ENCODE measurements around the gene PTPRD. TPM values are rescaled to one million over a fixed set of nuclear protein-coding genes. Genes with fewer than 3 reads are reported as not detected.
A peak's percentile ranks its signal among the peaks of the same experiment; 100 is the strongest.

The PTPRD gene
- polyA plus RNA-seq, 3 donors, result 114 to 130 (median 117) TPM

GRCh38 chr9:9862235-9862810 lies 750.5 kb downstream of the PTPRD start:
- no peak for DNase-seq (ENCODE audit: extremely low read depth in 1 of 11, low read depth in 9 of 11, low spot score in 4 of 11)

- no peak for DNase-seq (ENCODE audit: extremely low read depth in 1 of 11, low read depth in 9 of 11, low spot score in 4 of 11)
These were observed 757.4 kb downstream of the PTPRD start for GRCh38 chr9:9855177-9856078.

GRCh38 chr9:9847750-9848149 lies 765.1 kb downstream of the PTPRD start:
- DNase-seq (ENCODE audit: extremely low read depth in 1 of 11, low read depth in 9 of 11, low spot score in 4 of 11), result no peak

DNA sequence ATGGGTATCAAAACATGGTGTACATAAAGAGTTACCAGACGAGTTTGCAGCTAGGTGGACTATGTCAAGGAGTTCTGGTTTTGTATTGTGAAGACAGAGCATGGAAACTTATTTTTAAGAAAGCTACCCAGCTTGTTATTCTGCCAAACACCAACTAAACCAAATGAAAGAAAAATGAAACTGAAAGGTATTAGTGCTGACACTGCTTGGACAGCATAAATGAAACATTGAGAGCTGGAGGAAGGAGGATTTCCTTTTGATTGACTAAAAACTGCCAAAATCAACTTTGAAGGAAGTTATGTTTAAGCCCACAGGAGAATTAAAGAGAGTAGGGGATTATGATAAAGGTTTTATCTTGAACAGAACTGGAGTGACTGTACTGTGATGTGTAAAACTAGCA lies 766.2 kb downstream of the PTPRD start:
- no peak for DNase-seq (ENCODE audit: extremely low read depth in 1 of 11, low read depth in 9 of 11, low spot score in 4 of 11)

DNA sequence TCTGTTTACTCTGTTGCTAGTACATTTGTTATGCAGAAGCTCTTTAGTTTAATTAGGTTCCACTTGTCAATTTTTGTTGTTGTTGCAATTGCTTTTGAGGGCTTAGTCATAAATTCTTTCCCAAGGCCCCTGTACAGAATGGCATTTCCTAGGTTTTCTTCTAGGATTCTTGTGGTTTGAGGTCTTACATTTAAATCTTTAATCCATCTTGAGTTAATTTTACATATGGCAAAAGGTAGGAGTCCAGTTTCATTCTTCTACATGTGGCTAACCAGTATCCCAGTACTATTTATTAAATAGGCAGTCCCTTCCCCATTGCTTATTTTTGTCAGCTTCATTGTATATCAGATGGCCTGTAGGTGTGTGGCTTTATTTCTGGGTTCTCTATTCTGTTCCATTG lies 792.4 kb downstream of the PTPRD start:
- DNase-seq (ENCODE audit: extremely low read depth in 1 of 11, low read depth in 9 of 11, low spot score in 4 of 11), result no peak

DNA sequence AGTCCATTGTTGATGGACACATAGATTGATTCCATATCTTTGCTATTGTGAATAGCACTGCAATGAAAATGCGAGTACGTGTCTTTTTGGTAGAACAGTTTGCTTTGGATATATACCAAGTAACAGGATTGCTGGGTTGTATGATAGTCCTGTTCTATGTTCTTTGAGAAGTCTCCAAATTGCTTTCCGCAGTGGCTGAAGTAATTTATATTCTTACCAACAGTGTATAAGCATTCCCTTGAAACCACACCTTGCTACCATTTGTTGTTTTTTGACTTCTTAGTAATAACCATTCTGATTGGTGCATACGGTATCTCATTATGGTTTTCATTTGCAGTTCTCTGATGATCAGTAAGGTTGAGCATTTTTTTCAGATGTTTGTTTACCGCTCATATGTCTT lies 792.9 kb downstream of the PTPRD start:
- no peak for DNase-seq (ENCODE audit: extremely low read depth in 1 of 11, low read depth in 9 of 11, low spot score in 4 of 11)

GRCh38 chr9:9817176-9817575 lies 795.6 kb downstream of the PTPRD start:
- DNase-seq (ENCODE audit: extremely low read depth in 1 of 11, low read depth in 9 of 11, low spot score in 4 of 11), result no peak

DNA sequence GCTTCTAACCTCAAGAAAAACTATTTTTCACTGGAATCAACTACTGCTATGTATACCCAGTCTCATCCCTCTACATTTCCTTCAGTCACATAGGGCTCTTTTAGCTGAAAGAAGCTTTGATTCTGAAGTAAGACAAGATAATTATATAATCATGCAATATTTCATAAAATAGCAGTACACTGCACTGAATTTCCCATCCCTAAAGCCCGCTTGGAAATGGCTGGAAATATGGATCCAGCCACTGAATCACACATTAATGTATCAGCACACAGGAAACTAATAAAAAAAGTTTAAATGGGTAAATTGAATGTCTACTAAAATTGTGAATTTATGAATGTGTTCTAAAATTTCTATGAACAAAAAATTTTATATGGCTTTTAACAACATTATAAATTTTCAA lies 808.7 kb downstream of the PTPRD start:
- no peak for DNase-seq (ENCODE audit: extremely low read depth in 1 of 11, low read depth in 9 of 11, low spot score in 4 of 11)

GRCh38 chr9:9799287-9799686 lies 813.5 kb downstream of the PTPRD start:
- DNase-seq (ENCODE audit: extremely low read depth in 1 of 11, low read depth in 9 of 11, low spot score in 4 of 11), result no peak

DNA sequence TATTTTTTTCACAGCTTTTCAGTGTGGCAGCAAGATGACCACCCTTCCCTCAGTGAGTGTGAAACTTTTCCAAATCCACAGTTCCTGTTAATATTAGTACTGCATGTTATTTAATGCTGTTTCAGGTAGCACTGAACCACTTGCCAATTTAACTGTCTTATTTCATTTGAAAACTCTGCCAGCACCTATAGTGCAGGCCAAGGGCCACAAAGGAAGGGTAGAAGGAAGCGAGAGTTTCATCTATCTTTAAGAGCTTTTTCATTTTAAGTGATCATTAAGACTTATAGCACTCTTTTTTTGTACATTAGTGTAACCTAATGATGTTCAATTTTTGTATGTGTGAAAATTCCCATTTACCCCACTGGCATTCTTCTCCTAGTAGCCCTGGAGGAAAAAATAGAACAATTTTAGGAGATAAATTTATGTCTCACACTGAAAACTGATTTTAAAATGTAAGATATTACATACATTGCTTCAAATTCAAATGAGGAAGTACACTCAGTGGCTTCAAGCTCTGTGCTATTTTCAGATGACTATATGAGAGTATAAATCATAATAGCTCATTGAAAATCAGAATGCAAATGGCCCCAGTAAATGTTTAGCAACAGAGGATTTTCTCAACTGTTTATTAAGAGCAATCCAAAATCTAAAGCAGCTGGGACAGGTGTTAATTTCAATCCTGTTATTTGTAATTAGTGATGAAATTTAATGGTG lies 820.5 kb downstream of the PTPRD start:
- DNase-seq (ENCODE audit: extremely low read depth in 1 of 11, low read depth in 9 of 11, low spot score in 4 of 11), result no peak

- DNase-seq (ENCODE audit: extremely low read depth in 1 of 11, low read depth in 9 of 11, low spot score in 4 of 11), result peak in 4 of 11 donors; percentile 3 to 14 (median 8)
These were observed 821.2 kb downstream of the PTPRD start for GRCh38 chr9:9791611-9792010.

DNA sequence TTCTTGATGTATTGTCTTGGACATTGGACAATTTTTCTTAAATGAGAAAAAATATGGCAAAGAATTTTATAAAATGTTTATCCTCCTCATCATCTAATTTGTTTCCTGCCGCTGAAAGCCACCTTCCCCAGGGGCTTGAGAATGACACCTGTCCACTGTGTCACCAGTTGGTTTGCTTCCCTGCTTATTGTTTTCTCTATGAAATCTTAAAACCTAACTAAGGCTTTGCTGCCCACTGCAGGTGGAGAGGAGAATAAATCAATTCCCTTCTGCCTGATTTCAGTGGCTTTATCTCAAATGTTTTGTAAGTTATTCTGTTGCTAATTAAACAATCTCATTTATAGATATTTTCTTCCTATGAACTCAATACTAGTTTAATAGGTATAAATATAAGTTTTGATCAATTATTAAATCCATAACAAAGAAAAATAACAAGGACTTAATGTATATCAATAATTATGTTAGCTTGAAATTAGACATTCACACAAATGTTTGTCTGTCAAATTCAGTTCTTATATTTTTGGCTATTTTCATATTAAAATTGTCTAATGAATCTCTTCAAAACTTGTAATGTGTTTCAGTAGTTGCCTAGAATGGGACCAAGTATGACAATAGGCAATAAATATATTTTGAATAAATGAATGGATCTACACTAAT lies 822.5 kb downstream of the PTPRD start:
- peak; percentile 13 to 57 (median 29) for DNase-seq (ENCODE audit: extremely low read depth in 1 of 11, low read depth in 9 of 11, low spot score in 4 of 11)

DNA sequence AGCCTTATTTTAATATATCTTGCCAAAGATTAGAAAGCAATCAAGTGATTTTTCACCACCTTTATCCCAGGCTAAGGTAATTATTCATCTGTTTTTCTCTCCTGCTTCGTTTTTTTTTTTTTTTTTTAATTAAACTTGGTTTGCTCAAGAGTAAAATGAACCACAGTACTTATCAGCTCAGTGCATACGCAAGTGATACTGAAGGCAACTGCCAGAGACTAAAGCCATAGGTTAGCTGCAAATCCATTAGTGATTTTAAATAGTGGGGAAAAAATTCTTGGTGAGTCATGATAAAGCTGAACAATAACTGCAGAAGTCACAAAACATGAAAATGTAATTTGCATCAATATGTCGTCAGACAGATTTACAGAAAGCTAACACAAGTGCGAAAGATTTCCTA lies 829.1 kb downstream of the PTPRD start:
- DNase-seq (ENCODE audit: extremely low read depth in 1 of 11, low read depth in 9 of 11, low spot score in 4 of 11), result no peak

- no peak for DNase-seq (ENCODE audit: extremely low read depth in 1 of 11, low read depth in 9 of 11, low spot score in 4 of 11)
These were observed 829.6 kb downstream of the PTPRD start for GRCh38 chr9:9783211-9783610.

GRCh38 chr9:9778293-9778692 lies 834.5 kb downstream of the PTPRD start:
- no peak for DNase-seq (ENCODE audit: extremely low read depth in 1 of 11, low read depth in 9 of 11, low spot score in 4 of 11)

- no peak for DNase-seq (ENCODE audit: extremely low read depth in 1 of 11, low read depth in 9 of 11, low spot score in 4 of 11)
These were observed 838.3 kb downstream of the PTPRD start for GRCh38 chr9:9774471-9774870.

DNA sequence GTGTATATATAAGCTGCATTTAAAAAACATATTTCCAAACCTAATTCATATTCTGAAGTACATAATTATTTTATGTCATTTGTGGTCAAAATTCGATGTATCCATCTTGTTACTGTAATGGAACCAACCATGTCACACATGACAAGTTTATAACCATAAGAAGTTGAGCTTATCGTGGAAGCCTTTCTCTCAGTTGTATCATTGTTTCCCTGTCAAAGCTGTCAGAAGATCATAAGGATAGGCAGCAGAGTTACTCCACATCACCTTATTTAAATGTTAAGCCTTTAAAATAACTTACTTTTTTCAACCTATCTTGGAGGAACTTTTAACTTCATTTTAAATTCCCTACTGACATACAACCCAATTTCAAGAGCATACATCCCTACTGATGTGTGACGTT lies 841.5 kb downstream of the PTPRD start:
- DNase-seq (ENCODE audit: extremely low read depth in 1 of 11, low read depth in 9 of 11, low spot score in 4 of 11), result no peak

DNA sequence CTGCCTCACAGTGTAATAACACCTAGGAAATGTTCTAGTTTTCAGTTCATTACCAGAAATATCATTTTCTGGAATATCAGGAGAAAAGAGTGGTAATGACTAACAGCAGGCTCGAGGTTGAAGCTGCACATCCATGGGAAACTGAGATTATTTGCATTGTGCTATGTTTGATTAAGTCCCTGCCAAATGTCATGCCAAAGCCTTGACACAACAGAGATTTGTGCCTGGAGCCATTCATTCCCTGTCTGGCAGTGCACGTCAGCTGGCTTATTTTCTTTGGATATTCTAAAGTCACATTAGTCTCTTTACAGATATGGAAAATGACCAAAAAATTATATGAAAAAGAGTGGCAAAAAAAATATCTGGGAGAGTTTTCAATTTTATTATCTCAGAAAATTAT lies 848.0 kb downstream of the PTPRD start:
- DNase-seq (ENCODE audit: extremely low read depth in 1 of 11, low read depth in 9 of 11, low spot score in 4 of 11), result no peak

GRCh38 chr9:9754186-9754585 lies 858.6 kb downstream of the PTPRD start:
- no peak for DNase-seq (ENCODE audit: extremely low read depth in 1 of 11, low read depth in 9 of 11, low spot score in 4 of 11)

GRCh38 chr9:9753266-9753665 lies 859.5 kb downstream of the PTPRD start:
- DNase-seq (ENCODE audit: extremely low read depth in 1 of 11, low read depth in 9 of 11, low spot score in 4 of 11), result no peak

Data from renal cortex interstitium (tissue), 11 donors.